Caco-2 (cell line): Measurements from ENCODE around the gene ATG10. TPM values are rescaled to one million over a fixed set of nuclear protein-coding genes. Genes with fewer than 3 reads are reported as not detected.
"Not testable (repeated sequence)": the region's sequence is repeated elsewhere in the genome, so short reads cannot be mapped to it uniquely, and the experiment has no call there.

ENCODE experiments used
- BruUV-seq: library from RNA; stranded (reverse); fragments of 400-500 nt; replicated peaks from 2 replicates; lab custom pipeline; 2021; lab: Mats Ljungman, UMichigan
- CTCF ChIA-PET: fragments of 300-600 bp; sonication (Branson Sonifier 250); formaldehyde crosslinking; loops from one replicate; lab custom pipeline; 2022; ENCODE audit warnings: antibody characterized with exemption; lab: Charles Lee
- POLR2A ChIA-PET: fragments of 300-600 bp; sonication (Branson Sonifier 250); formaldehyde crosslinking; loops from one replicate; lab custom pipeline; 2022; ENCODE audit warnings: antibody characterized with exemption; lab: Charles Lee
- DNase-seq, 2 experiments: peaks; one replicate each; pipeline versions ENCODE4 v3.0.0 to v3.0.0-alpha.2; 2020 to 2022
- H3K27me3 ChIP-seq: replicated peaks from 2 replicates; pipeline ENCODE4 v1.6.0; 2011; ENCODE audit warnings: low read length; ENCODE audit not compliant: control insufficient read depth, insufficient read depth
- H3K36me3 ChIP-seq: 2 replicates; pipeline ENCODE4 v1.5.1; 2011; ENCODE audit warnings: low read length; ENCODE audit not compliant: control insufficient read depth, insufficient read depth
- H3K4me1 ChIP-seq: fragments of 250-450 bp; sonication (Bioruptor Pico); 2 replicates; pipeline ENCODE4 v1.5.1; 2020; ENCODE audit warnings: mild to moderate bottlenecking
- H3K4me3 ChIP-seq: 2 replicates; pipeline ENCODE4 v1.5.1; 2011; ENCODE audit warnings: low read depth, mild to moderate bottlenecking, control low read depth, low read length
- H3K9me3 ChIP-seq: fragments of 250-450 bp; sonication (Bioruptor Pico); 2 replicates; pipeline ENCODE4 v1.5.1; 2020; ENCODE audit warnings: mild to moderate bottlenecking, moderate library complexity
- H3K27ac Mint-ChIP-seq: one replicate; pipeline ENCODE4 v1.8.0; 2022; ENCODE audit warnings: mixed read lengths; ENCODE audit not compliant: unreplicated experiment
- H3K27me3 Mint-ChIP-seq: one replicate; pipeline ENCODE4 v1.8.0; 2022; ENCODE audit warnings: mixed read lengths; ENCODE audit not compliant: insufficient read depth, unreplicated experiment
- H3K36me3 Mint-ChIP-seq: one replicate; pipeline ENCODE4 v1.8.0; 2022; ENCODE audit warnings: mild to moderate bottlenecking, mixed read lengths; ENCODE audit not compliant: insufficient read depth, unreplicated experiment
- H3K4me1 Mint-ChIP-seq: one replicate; pipeline ENCODE4 v1.8.0; 2022; ENCODE audit warnings: low read depth, mixed read lengths; ENCODE audit not compliant: unreplicated experiment
- H3K4me3 Mint-ChIP-seq: one replicate; pipeline ENCODE4 v1.8.0; 2022; ENCODE audit warnings: mild to moderate bottlenecking, moderate library complexity, mixed read lengths; ENCODE audit not compliant: unreplicated experiment
- H3K9me3 Mint-ChIP-seq: one replicate; pipeline ENCODE4 v1.8.0; 2022; ENCODE audit warnings: mixed read lengths; ENCODE audit not compliant: unreplicated experiment
- intact Hi-C: fragments of 100-400 bp; cut with micrococcal nuclease; formaldehyde crosslinking; loops from one replicate; pipeline ENCODE4 v1.10.0; 2022; ENCODE audit not compliant: unreplicated experiment
- total RNA-seq: library from RNA; stranded (reverse); gene quantifications from 2 replicates; pipeline ENCODE4 v1.2.3, GENCODE V29; 2022
- TF ChIP-seq, protein P1 (sequence below), 2 experiments: fragments of 200-600 bp in 1 of 2; IDR thresholded peaks; 1 replicate in 1 of 2; 2 replicates in 1 of 2; pipeline versions ENCODE4 v1.5.1 to v1.8.0; 2011 to 2022; ENCODE audit warnings: antibody characterized with exemption in 1 of 2, control low read depth in 1 of 2, inconsistent platforms in 1 of 2, low read depth in 1 of 2, low read length in 1 of 2, mild to moderate bottlenecking in 1 of 2, moderate library complexity in 1 of 2; ENCODE audit not compliant: insufficient read depth in 1 of 2, severe bottlenecking in 1 of 2, unreplicated experiment in 1 of 2

Gene ATG10
- total RNA-seq, 1 experiment from 2014 or later = 5.8 TPM

DNA sequence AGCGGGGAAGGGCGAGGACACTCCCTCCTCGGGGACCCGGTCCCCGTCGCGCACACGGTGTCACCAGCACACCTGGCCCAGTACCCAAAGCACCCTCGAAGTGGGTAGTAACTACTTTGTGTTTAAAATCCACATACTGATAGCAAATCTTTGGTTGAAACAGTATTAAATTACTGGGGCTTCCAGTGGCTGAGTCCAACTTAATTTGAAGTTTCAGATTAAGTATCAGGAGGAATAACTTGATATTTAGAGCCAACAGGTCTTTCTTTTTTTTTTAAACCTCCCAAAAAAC, 615 bp downstream of the ATG10 start:
- intact Hi-C loops = loop anchor here (2.0 to 5.0 kb wide), 3 partner anchors 120 to 222 kb away; partner anchors contain the start of gene SSBP2
- Histone ChIP-seq H3K9me3 (no peaks in the 10 kb centered on the region), H3K4me1 (peaks cover 3% of the 10 kb centered on the region; the same call in 1 of the 2 replicates), H3K4me3 (peak overlapping the region; percentile 80), H3K27me3 (no peaks in the 10 kb centered on the region), H3K36me3 (no peaks in the 10 kb centered on the region)
- POLR2A ChIA-PET = no interaction called here
- BruUV-seq = TSS peak; percentile 65
- peak overlapping the region; percentile 81 for H3K27ac Mint-ChIP-seq
- no peaks in the 10 kb centered on the region for H3K27me3 Mint-ChIP-seq
- no peaks in the 10 kb centered on the region for H3K9me3 Mint-ChIP-seq
- peaks cover 13% of the 10 kb centered on the region for H3K4me1 Mint-ChIP-seq
- CTCF ChIA-PET = no interaction called here
- TF ChIP-seq, protein P1, sequence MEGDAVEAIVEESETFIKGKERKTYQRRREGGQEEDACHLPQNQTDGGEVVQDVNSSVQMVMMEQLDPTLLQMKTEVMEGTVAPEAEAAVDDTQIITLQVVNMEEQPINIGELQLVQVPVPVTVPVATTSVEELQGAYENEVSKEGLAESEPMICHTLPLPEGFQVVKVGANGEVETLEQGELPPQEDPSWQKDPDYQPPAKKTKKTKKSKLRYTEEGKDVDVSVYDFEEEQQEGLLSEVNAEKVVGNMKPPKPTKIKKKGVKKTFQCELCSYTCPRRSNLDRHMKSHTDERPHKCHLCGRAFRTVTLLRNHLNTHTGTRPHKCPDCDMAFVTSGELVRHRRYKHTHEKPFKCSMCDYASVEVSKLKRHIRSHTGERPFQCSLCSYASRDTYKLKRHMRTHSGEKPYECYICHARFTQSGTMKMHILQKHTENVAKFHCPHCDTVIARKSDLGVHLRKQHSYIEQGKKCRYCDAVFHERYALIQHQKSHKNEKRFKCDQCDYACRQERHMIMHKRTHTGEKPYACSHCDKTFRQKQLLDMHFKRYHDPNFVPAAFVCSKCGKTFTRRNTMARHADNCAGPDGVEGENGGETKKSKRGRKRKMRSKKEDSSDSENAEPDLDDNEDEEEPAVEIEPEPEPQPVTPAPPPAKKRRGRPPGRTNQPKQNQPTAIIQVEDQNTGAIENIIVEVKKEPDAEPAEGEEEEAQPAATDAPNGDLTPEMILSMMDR (IDR thresholded peaks at IDR 0.05; ENCODE audit: insufficient read depth in 1 of 2, low read depth in 1 of 2, low read length in 1 of 2, severe bottlenecking in 1 of 2, unreplicated experiment in 1 of 2) = no peak
- no peak for DNase-seq
- peak overlapping the region; percentile 84 for H3K4me3 Mint-ChIP-seq
- H3K36me3 Mint-ChIP-seq = no peaks in the 10 kb centered on the region

- H3K4me1 ChIP-seq = no peaks in the 10 kb centered on the region
- TF ChIP-seq, protein P1 (IDR thresholded peaks at IDR 0.05; ENCODE audit: insufficient read depth in 1 of 2, low read depth in 1 of 2, low read length in 1 of 2, severe bottlenecking in 1 of 2, unreplicated experiment in 1 of 2) = no peak
- no peaks in the 10 kb centered on the region for H3K36me3 ChIP-seq
- Mint-ChIP-seq H3K9me3 (no peaks in the 10 kb centered on the region), H3K4me1 (no peaks in the 10 kb centered on the region), H3K27ac (peak overlapping the region; percentile 1), H3K27me3 (no peaks in the 10 kb centered on the region), H3K36me3 (peaks cover 5% of the 10 kb centered on the region), H3K4me3 (no peak overlapping the region)
- H3K27me3 ChIP-seq = no peaks in the 10 kb centered on the region
- intact Hi-C loops = no loop called here
- H3K9me3 ChIP-seq = no peaks in the 10 kb centered on the region
- H3K4me3 ChIP-seq = no peak overlapping the region
- CTCF ChIA-PET = no interaction called here
- DNase-seq = no peak
- BruUV-seq = no TSS peak
- POLR2A ChIA-PET = no interaction called here
Measured at GRCh38 chr5:81980160-81980559, 8.3 kb downstream of the ATG10 start.

DNA sequence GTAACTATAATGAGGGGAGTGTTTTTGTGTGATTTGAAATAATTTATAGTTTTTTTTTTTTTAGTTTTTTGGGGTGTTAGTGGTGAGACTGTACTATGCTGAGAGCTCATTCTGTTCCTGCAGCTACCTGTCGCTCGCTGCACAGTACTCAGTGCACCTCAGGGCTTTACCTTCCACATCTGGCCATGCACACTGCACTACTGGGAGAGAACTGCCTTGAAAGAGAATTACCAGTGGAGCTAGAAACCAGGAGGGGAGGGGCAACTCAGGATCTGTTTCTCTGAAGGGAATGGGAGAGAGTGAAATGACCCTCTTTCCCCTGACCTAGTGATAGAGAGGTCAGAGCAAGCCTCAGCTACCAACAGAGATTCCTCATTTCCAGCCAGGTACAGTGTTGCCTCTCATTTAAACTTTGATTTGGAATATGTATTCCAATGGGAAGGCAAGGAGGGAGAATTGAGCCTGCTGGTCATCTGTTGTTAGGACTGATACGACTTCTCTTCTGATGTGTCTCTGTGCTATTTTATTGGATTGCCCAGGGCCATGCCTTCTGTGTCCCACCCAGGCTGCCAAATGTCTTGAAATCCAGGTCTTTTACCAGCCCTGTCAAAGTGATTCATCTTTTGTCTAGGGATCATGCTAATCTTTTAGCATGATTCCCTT, 8.9 kb downstream of the ATG10 start:
- CTCF ChIA-PET = no interaction called here
- intact Hi-C loops = no loop called here
- H3K4me1 ChIP-seq = no peaks in the 10 kb centered on the region
- Mint-ChIP-seq H3K4me3 (no peak overlapping the region), H3K9me3 (no peaks in the 10 kb centered on the region), H3K4me1 (no peaks in the 10 kb centered on the region), H3K27me3 (no peaks in the 10 kb centered on the region), H3K27ac (no peak overlapping the region), H3K36me3 (peaks cover 5% of the 10 kb centered on the region)
- H3K9me3 ChIP-seq = no peaks in the 10 kb centered on the region
- POLR2A ChIA-PET = no interaction called here
- no peaks in the 10 kb centered on the region for H3K36me3 ChIP-seq
- no TSS peak for BruUV-seq
- DNase-seq = no peak
- TF ChIP-seq, protein P1 (IDR thresholded peaks at IDR 0.05; ENCODE audit: insufficient read depth in 1 of 2, low read depth in 1 of 2, low read length in 1 of 2, severe bottlenecking in 1 of 2, unreplicated experiment in 1 of 2) = no peak
- no peak overlapping the region for H3K4me3 ChIP-seq
- no peaks in the 10 kb centered on the region for H3K27me3 ChIP-seq

DNA sequence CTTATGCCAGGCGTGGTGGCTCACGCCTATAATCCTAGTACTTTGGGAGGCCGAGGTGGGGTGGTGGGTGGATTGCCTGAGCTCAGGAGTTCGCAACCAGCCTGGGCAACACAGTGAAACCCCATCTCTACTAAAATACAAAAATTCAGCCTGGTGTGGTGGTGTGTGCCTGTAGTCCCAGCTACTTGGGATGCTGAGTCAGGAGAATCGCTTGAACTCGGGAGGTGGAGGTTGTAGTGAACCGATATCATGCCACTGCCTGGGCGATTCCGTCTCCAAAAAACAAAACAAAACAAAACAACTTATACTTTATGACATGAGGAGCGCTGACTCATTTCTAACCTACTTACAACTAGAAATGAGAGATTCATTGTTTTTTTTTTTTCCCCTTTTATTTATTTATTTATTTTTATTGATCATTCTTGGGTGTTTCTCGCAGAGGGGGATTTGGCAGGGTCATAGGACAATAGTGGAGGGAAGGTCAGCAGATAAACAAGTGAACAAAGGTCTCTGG, 10.4 kb downstream of the ATG10 start:
- H3K36me3 ChIP-seq, H3K36me3 Mint-ChIP-seq, H3K4me3 ChIP-seq, H3K9me3 ChIP-seq, H3K4me3 Mint-ChIP-seq, H3K27ac Mint-ChIP-seq, BruUV-seq, CTCF ChIA-PET, POLR2A ChIA-PET, intact Hi-C loops, H3K9me3 Mint-ChIP-seq, H3K27me3 ChIP-seq, H3K4me1 Mint-ChIP-seq, DNase-seq, H3K27me3 Mint-ChIP-seq, H3K4me1 ChIP-seq: not testable (repeated sequence)

DNA sequence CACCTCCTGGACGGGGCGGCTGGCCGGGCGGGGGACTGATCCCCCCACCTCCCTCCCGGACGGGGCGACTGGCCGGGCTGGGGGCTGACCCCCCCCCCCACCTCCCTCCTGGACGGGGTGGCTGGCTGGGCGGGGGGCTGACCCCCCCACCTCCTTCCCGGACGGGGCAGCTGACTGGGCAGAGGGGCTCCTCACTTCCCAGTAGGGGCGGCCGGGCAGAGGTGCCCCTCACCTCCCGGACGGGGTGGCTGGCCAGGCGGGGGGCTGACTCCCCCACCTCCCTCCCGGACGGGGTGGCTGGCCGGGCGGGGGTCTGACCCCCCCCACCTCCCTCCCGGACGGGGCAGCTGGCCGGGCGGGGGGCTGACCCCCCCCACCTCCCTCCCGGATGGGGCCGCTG, 11.3 kb downstream of the ATG10 start:
- H3K27ac Mint-ChIP-seq, H3K27me3 ChIP-seq, H3K4me1 ChIP-seq, DNase-seq, H3K4me3 ChIP-seq, BruUV-seq, H3K4me1 Mint-ChIP-seq, H3K9me3 ChIP-seq, H3K36me3 ChIP-seq, H3K27me3 Mint-ChIP-seq, H3K4me3 Mint-ChIP-seq, intact Hi-C loops, H3K9me3 Mint-ChIP-seq, CTCF ChIA-PET, H3K36me3 Mint-ChIP-seq, POLR2A ChIA-PET: not testable (repeated sequence)
